Kidney epithelial cell (primary cell): ENCODE data around the gene RRP9. TPM values are rescaled to one million over a fixed set of nuclear protein-coding genes. Genes with fewer than 3 reads are reported as not detected.

ENCODE experiments used
- DNase-seq: peaks from one replicate; pipeline ENCODE4 v3.0.0-alpha.2; 2010; ENCODE audit warnings: low read depth
- H3K27me3 ChIP-seq: 2 replicates; pipeline ENCODE4 v1.6.0; 2011; ENCODE audit warnings: low read length; ENCODE audit not compliant: control insufficient read depth, insufficient read depth
- H3K36me3 ChIP-seq: 2 replicates; pipeline ENCODE4 v1.5.1; 2011; ENCODE audit warnings: low read length; ENCODE audit not compliant: control insufficient read depth, insufficient read depth
- H3K4me3 ChIP-seq: 2 replicates; pipeline ENCODE4 v1.5.1; 2011; ENCODE audit warnings: low read depth, mild to moderate bottlenecking, control low read depth, low read length
- CTCF ChIP-seq: IDR thresholded peaks from 2 replicates; pipeline ENCODE4 v1.5.1; 2011; ENCODE audit warnings: mild to moderate bottlenecking, moderate library complexity, low read length, control low read depth, inconsistent platforms; ENCODE audit not compliant: insufficient read depth, poor library complexity, severe bottlenecking
- total RNA-seq: library from RNA; depleted of rRNA; stranded (reverse); fragments of >200 nt; gene quantifications from 2 replicates; pipeline ENCODE4 v1.2.3, GENCODE V29; 2015

Gene RRP9
- total RNA-seq, 1 donor from 2014 or later: 43.2 TPM

- Histone ChIP-seq H3K4me3 (no peak overlapping the region), H3K27me3 (no peaks in the 10 kb centered on the region), H3K36me3 (peaks cover 8% of the 10 kb centered on the region)
- DNase-seq: no peak
- TF ChIP-seq CTCF: no peak
Observed at GRCh38 chr3:51937611-51938450, 3.9 kb downstream of the RRP9 start.

- Histone ChIP-seq H3K27me3 (no peaks in the 10 kb centered on the region), H3K4me3 (no peak overlapping the region), H3K36me3 (peaks cover 8% of the 10 kb centered on the region)
- DNase-seq: no peak
- no peak for TF ChIP-seq CTCF
Observed at GRCh38 chr3:51937014-51937413, 4.7 kb downstream of the RRP9 start.

GRCh38 chr3:51935886-51936755 lies 5.6 kb downstream of the RRP9 start:
- no peak for DNase-seq
- TF ChIP-seq CTCF: no peak
- Histone ChIP-seq H3K27me3 (no peaks in the 10 kb centered on the region), H3K4me3 (no peak overlapping the region), H3K36me3 (peaks cover 8% of the 10 kb centered on the region)

GRCh38 chr3:51934991-51935885 lies 6.5 kb downstream of the RRP9 start:
- no peaks in the 10 kb centered on the region for H3K27me3 ChIP-seq
- no peak overlapping the region for H3K4me3 ChIP-seq
- no peak for TF ChIP-seq CTCF
- peaks cover 8% of the 10 kb centered on the region for H3K36me3 ChIP-seq
- DNase-seq: no peak

GRCh38 chr3:51934139-51934850 lies 7.4 kb downstream of the RRP9 start:
- DNase-seq: no peak
- no peak overlapping the region for H3K4me3 ChIP-seq
- H3K36me3 ChIP-seq: peaks cover 8% of the 10 kb centered on the region
- H3K27me3 ChIP-seq: no peaks in the 10 kb centered on the region
- no peak for TF ChIP-seq CTCF
